Loucy (cell line): ENCODE data around the gene PDCD2L.

Experiments used
- CTCF ChIP-seq: fragments of 200-600 bp; sonication (generic); conservative IDR thresholded peaks from 2 replicates; pipeline ENCODE4 v1.5.1; 2014; ENCODE audit warnings: mild to moderate bottlenecking, antibody characterized with exemption, low read length
- EZH2phosphoT487 ChIP-seq: fragments of 200-600 bp; IDR thresholded peaks from 2 replicates; pipeline ENCODE4 v1.6.1; 2018; ENCODE audit warnings: antibody characterized with exemption, mild to moderate bottlenecking, moderate library complexity, borderline replicate concordance

GRCh38 chr19:34382471-34382870 lies 21.7 kb upstream of the PDCD2L start:
- TF ChIP-seq CTCF (no peak), EZH2phosphoT487 (no peak)
